ENCODE measurements around the gene CASQ1.
A peak's percentile ranks its signal among the peaks of the same experiment; 100 is the strongest.

The CASQ1 gene

GRCh38 chr1:160158534-160158933 lies 31.8 kb upstream of the CASQ1 start:
- no peak for FAIRE-seq
- no peak for DNase-seq (ENCODE audit: insufficient read length)
- no peak for TF ChIP-seq POLR2AphosphoS5 (IDR thresholded peaks at IDR 0.05; ENCODE audit: low read depth, low read length)
- TF ChIP-seq TAF1 (IDR thresholded peaks at IDR 0.05; ENCODE audit: borderline replicate concordance, low read depth, low read length) = no peak
- TF ChIP-seq POLR2A (IDR thresholded peaks at IDR 0.05; ENCODE audit: low read depth, low read length) = no peak

DNA sequence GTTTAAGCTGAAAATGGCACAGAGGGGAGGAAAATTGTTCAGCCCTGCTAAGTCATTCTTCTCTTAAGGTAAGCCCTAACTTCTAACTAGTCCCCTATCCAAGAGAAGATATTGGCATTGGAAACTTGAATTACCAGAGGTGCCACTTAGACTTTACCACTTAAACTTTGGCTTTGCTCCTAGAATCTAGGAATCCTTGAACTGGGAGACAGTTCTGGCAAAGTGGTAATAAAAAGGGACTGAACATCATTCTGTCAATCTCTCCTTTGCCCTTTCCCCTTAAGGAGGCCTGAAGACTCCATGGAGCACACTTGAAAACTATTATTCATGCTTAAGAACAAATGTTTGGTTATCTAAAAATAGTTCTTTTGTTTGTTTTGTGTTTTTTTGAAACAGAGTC lies 30.5 kb upstream of the CASQ1 start:
- FAIRE-seq = no peak
- no peak for DNase-seq (ENCODE audit: insufficient read length)
- no peak for TF ChIP-seq POLR2A (IDR thresholded peaks at IDR 0.05; ENCODE audit: low read depth, low read length)

- no peak for DNase-seq (ENCODE audit: insufficient read length)
These were observed 28.2 kb upstream of the CASQ1 start for GRCh38 chr1:160161965-160162705.

DNA sequence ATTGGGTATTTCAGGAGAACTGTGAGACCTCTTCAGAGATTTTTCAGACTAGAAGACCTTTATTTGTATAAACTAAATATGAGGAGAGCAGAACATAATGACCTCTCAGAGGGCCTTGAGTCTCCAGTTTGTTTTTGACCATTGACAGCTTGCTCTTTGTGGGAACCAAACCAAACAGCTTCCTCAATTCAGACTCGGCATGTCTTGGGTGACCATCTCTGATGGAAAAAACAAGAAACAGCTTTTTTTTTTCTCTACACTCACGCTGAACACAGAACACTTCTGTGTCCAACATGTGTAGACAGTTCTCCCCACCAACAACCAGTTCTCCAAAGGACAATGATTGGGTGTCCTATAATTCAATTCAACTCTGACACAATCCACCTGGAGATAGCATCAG lies 27.4 kb upstream of the CASQ1 start:
- DNase-seq (ENCODE audit: insufficient read length) (no peak), FAIRE-seq (no peak)
- TF ChIP-seq POLR2AphosphoS5 (IDR thresholded peaks at IDR 0.05; ENCODE audit: low read depth, low read length) (no peak), TAF1 (IDR thresholded peaks at IDR 0.05; ENCODE audit: borderline replicate concordance, low read depth, low read length) (no peak), POLR2A (IDR thresholded peaks at IDR 0.05; ENCODE audit: low read depth, low read length) (no peak)

More at GRCh38 chr1:160161965-160162705, 28.2 kb upstream of the CASQ1 start:
- FAIRE-seq = peak; percentile 88
- TF ChIP-seq TAF1 (IDR thresholded peaks at IDR 0.05; ENCODE audit: borderline replicate concordance, low read depth, low read length) (no peak), POLR2AphosphoS5 (IDR thresholded peaks at IDR 0.05; ENCODE audit: low read depth, low read length) (no peak), POLR2A (IDR thresholded peaks at IDR 0.05; ENCODE audit: low read depth, low read length) (no peak)

DNA sequence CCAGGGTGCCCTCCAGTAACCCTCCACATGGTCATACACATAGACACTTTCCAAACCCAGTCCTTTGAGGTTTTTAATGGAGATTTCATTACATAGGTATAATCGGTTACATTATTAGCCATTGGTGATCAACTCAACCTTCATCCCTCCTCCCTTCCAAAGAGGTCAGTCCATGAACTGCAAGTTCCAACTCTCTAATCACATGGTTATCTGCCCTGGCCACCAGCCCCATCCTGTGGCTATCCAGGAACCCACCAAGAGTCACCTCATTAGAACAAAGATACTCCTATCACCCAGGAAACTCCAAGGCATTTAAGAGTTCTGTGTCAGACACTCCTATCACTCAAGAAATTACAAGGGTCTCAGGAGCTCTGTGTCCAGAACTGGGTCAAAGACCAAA lies 26.8 kb upstream of the CASQ1 start:
- FAIRE-seq (no peak), DNase-seq (ENCODE audit: insufficient read length) (no peak)
- no peak for TF ChIP-seq TAF1 (IDR thresholded peaks at IDR 0.05; ENCODE audit: borderline replicate concordance, low read depth, low read length)
- TF ChIP-seq POLR2AphosphoS5 (IDR thresholded peaks at IDR 0.05; ENCODE audit: low read depth, low read length) = no peak
- TF ChIP-seq POLR2A (IDR thresholded peaks at IDR 0.05; ENCODE audit: low read depth, low read length) = no peak

- DNase-seq (ENCODE audit: insufficient read length) (no peak), FAIRE-seq (no peak)
- TF ChIP-seq POLR2A (IDR thresholded peaks at IDR 0.05; ENCODE audit: low read depth, low read length) = no peak
- TF ChIP-seq TAF1 (IDR thresholded peaks at IDR 0.05; ENCODE audit: borderline replicate concordance, low read depth, low read length) = no peak
- TF ChIP-seq POLR2AphosphoS5 (IDR thresholded peaks at IDR 0.05; ENCODE audit: low read depth, low read length) = no peak
These were observed 26.3 kb upstream of the CASQ1 start for GRCh38 chr1:160164121-160164520.

GRCh38 chr1:160166166-160166868 lies 24.1 kb upstream of the CASQ1 start:
- DNase-seq (ENCODE audit: insufficient read length) = no peak
- no peak for FAIRE-seq
- no peak for TF ChIP-seq POLR2A (IDR thresholded peaks at IDR 0.05; ENCODE audit: low read depth, low read length)
- TF ChIP-seq POLR2AphosphoS5 (IDR thresholded peaks at IDR 0.05; ENCODE audit: low read depth, low read length) = no peak
- TF ChIP-seq TAF1 (IDR thresholded peaks at IDR 0.05; ENCODE audit: borderline replicate concordance, low read depth, low read length) = no peak

DNA sequence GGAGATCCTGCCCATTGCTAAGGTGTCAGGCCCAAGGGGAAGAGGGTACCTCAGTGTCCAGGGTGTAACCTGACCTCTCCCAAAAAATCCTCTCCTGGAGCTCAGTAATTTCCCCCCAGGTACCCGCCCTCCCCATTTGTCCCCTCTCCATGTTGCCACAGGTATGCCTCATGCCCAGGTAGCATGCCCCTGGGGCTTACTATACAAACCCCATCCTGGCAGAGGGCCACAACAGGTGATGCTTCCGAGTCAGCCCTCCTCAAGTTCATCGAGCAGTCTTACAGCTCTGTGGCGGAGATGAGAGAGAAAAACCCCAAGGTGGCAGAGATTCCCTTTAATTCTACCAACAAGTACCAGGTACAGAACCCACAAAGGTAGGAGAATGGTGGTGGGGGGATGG lies 23.3 kb upstream of the CASQ1 start:
- no peak for FAIRE-seq
- TF ChIP-seq POLR2AphosphoS5 (IDR thresholded peaks at IDR 0.05; ENCODE audit: low read depth, low read length) = no peak
- no peak for TF ChIP-seq TAF1 (IDR thresholded peaks at IDR 0.05; ENCODE audit: borderline replicate concordance, low read depth, low read length)
- no peak for TF ChIP-seq POLR2A (IDR thresholded peaks at IDR 0.05; ENCODE audit: low read depth, low read length)
- DNase-seq (ENCODE audit: insufficient read length) = no peak

DNA sequence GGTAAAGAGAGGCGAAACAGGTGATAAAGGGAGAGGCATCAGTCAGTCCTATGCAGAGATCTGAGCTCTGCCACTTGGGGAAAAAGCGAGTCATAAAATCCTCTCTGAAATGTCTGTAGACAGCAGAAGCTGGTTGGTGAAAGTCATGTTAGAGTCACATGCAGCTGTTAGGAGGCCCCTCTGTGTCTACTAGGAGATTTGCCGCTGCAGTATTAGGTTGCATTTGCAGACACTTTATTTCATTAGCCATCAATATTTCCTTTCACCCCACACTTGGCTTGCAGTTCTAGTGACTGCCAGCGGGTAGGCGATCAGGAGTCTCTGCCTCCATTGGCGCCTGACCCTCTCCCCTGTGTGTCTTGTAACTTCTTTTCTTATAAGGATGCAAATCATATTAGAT lies 22.8 kb upstream of the CASQ1 start:
- no peak for DNase-seq (ENCODE audit: insufficient read length)
- no peak for TF ChIP-seq POLR2A (IDR thresholded peaks at IDR 0.05; ENCODE audit: low read depth, low read length)
- TF ChIP-seq TAF1 (IDR thresholded peaks at IDR 0.05; ENCODE audit: borderline replicate concordance, low read depth, low read length) = no peak
- TF ChIP-seq POLR2AphosphoS5 (IDR thresholded peaks at IDR 0.05; ENCODE audit: low read depth, low read length) = no peak
- no peak for FAIRE-seq

- no peak for TF ChIP-seq TAF1 (IDR thresholded peaks at IDR 0.05; ENCODE audit: borderline replicate concordance, low read depth, low read length)
- TF ChIP-seq POLR2A (IDR thresholded peaks at IDR 0.05; ENCODE audit: low read depth, low read length) = no peak
- TF ChIP-seq POLR2AphosphoS5 (IDR thresholded peaks at IDR 0.05; ENCODE audit: low read depth, low read length) = no peak
- DNase-seq (ENCODE audit: insufficient read length) (no peak), FAIRE-seq (no peak)
These were observed 22.4 kb upstream of the CASQ1 start for GRCh38 chr1:160168016-160168415.

GRCh38 chr1:160168609-160169369 lies 21.6 kb upstream of the CASQ1 start:
- no peak for TF ChIP-seq POLR2A (IDR thresholded peaks at IDR 0.05; ENCODE audit: low read depth, low read length)
- TF ChIP-seq TAF1 (IDR thresholded peaks at IDR 0.05; ENCODE audit: borderline replicate concordance, low read depth, low read length) = no peak
- no peak for TF ChIP-seq POLR2AphosphoS5 (IDR thresholded peaks at IDR 0.05; ENCODE audit: low read depth, low read length)
- DNase-seq (ENCODE audit: insufficient read length) (no peak), FAIRE-seq (no peak)

Data from GM12892 (cell line).